Measurements from ENCODE around the gene SOX1.

The SOX1 gene

GRCh38 chr13:112072534-112073244 is 5.7 kb downstream of the SOX1 start:
- DNase-seq (ENCODE audit: low spot score), result no peak

GRCh38 chr13:112073245-112074138 is 6.5 kb downstream of the SOX1 start:
- DNase-seq (ENCODE audit: low spot score), result no peak

- DNase-seq (ENCODE audit: low spot score), result no peak
Measured at GRCh38 chr13:112074139-112074865, 7.4 kb downstream of the SOX1 start.

GRCh38 chr13:112077729-112078128 is 10.8 kb downstream of the SOX1 start:
- no peak for DNase-seq (ENCODE audit: low spot score)

- no peak for DNase-seq (ENCODE audit: low spot score)
Measured at GRCh38 chr13:112078216-112078615, 11.3 kb downstream of the SOX1 start.

- no peak for DNase-seq (ENCODE audit: low spot score)
Measured at GRCh38 chr13:112078879-112079531, 12.1 kb downstream of the SOX1 start.

GRCh38 chr13:112079696-112080095 is 12.7 kb downstream of the SOX1 start:
- no peak for DNase-seq (ENCODE audit: low spot score)

- no peak for DNase-seq (ENCODE audit: low spot score)
Measured at GRCh38 chr13:112083971-112084370, 17.0 kb downstream of the SOX1 start.

- DNase-seq (ENCODE audit: low spot score), result no peak
Measured at GRCh38 chr13:112092453-112092852, 25.5 kb downstream of the SOX1 start.

- DNase-seq (ENCODE audit: low spot score), result no peak
Measured at GRCh38 chr13:112095354-112095753, 28.4 kb downstream of the SOX1 start.

GRCh38 chr13:112096959-112097358 is 30.0 kb downstream of the SOX1 start:
- DNase-seq (ENCODE audit: low spot score), result no peak

GRCh38 chr13:112097770-112098169 is 30.8 kb downstream of the SOX1 start:
- no peak for DNase-seq (ENCODE audit: low spot score)

GRCh38 chr13:112098699-112099098 is 31.8 kb downstream of the SOX1 start:
- DNase-seq (ENCODE audit: low spot score), result no peak

GRCh38 chr13:112101360-112101930 is 34.5 kb downstream of the SOX1 start:
- no peak for DNase-seq (ENCODE audit: low spot score)

GRCh38 chr13:112102243-112102642 is 35.3 kb downstream of the SOX1 start:
- no peak for DNase-seq (ENCODE audit: low spot score)

GRCh38 chr13:112103260-112103838 is 36.4 kb downstream of the SOX1 start:
- no peak for DNase-seq (ENCODE audit: low spot score)

- no peak for DNase-seq (ENCODE audit: low spot score)
Measured at GRCh38 chr13:112103961-112104880, 37.3 kb downstream of the SOX1 start.

- no peak for DNase-seq (ENCODE audit: low spot score)
Measured at GRCh38 chr13:112104881-112105234, 37.9 kb downstream of the SOX1 start.

GRCh38 chr13:112105244-112105681 is 38.3 kb downstream of the SOX1 start:
- no peak for DNase-seq (ENCODE audit: low spot score)

- DNase-seq (ENCODE audit: low spot score), result no peak
Measured at GRCh38 chr13:112105892-112106291, 38.9 kb downstream of the SOX1 start.

Measured in hematopoietic multipotent progenitor cell treated with erythropoietin and hydrocortisone succinate and interleukin-3 and kit ligand, for 17 days (in vitro differentiated cells).